Testis (tissue), 3 donors: ENCODE measurements around the gene PHTF1. TPM values are rescaled to one million over a fixed set of nuclear protein-coding genes. Genes with fewer than 3 reads are reported as not detected.

Experiments
- DNase-seq: peaks from one replicate; pipeline ENCODE4 v3.0.0-alpha.2; 2019
- H3K27ac ChIP-seq, 2 donors: fragments of 200-600 bp; sonication (generic); one replicate each; pipeline ENCODE4 v1.5.1; 2019
- H3K27me3 ChIP-seq: fragments of 200-600 bp; sonication (generic); one replicate; pipeline ENCODE4 v1.5.1; 2019
- H3K36me3 ChIP-seq: fragments of 200-600 bp; sonication (generic); one replicate; pipeline ENCODE4 v1.5.1; 2017; ENCODE audit warnings: low read depth; ENCODE audit errors: missing control alignments
- H3K4me1 ChIP-seq: fragments of 200-600 bp; sonication (generic); one replicate; pipeline ENCODE4 v1.5.1; 2019
- H3K4me3 ChIP-seq, 2 donors: fragments of 200-600 bp; sonication (generic); one replicate each; pipeline ENCODE4 v1.5.1; 2017 to 2019
- H3K9me3 ChIP-seq: fragments of 200-600 bp; sonication (generic); one replicate; pipeline ENCODE4 v1.5.1; 2017
- POLR2A ChIP-seq: fragments of 450-650 bp; IDR thresholded peaks from one replicate; pipeline ENCODE4 v1.6.1; 2017; ENCODE audit warnings: antibody characterized with exemption, mild to moderate bottlenecking, moderate library complexity
- WGBS, 2 donors: methylation state at CpG; one replicate each; pipeline ENCODE4 v1.1.5; 2018; 5-methylcytosine and 5-hydroxymethylcytosine counted together
- intact Hi-C: fragments of 100-400 bp; cut with DNase I; formaldehyde crosslinking; loops from one replicate; pipeline ENCODE4 v1.15.1; 2023; ENCODE audit warnings: low total_unique reads
- polyA plus RNA-seq: library from polyadenylated mRNA; stranded (reverse); fragments of 350-450 nt; fragmentation: Illumina TruSeq; extraction: RNeasy Lipid Tissue Mini Kit (QIAGEN cat#74804); gene quantifications from one replicate; pipeline ENCODE4 v1.2.3, GENCODE V29; 2014; ENCODE audit warnings: low read depth, low replicate concordance; ENCODE audit not compliant: insufficient read depth
- total RNA-seq, 2 donors: library from RNA; depleted of rRNA; stranded (reverse); fragments of >200 nt; gene quantifications; one replicate each; pipeline ENCODE4 v1.2.3, GENCODE V29; 2016
- TF ChIP-seq, protein P1 (sequence below), 3 experiments: fragments of 450-650 bp in 2 of 3; fragments of 200-600 bp in 1 of 3; sonication (generic) in 1 of 3; IDR thresholded peaks; one replicate each; pipeline ENCODE4 v1.5.1; 2016 to 2019; ENCODE audit warnings: antibody characterized with exemption in 3 of 3, mild to moderate bottlenecking in 2 of 3, moderate library complexity in 1 of 3

The PHTF1 gene
- total and polyA plus RNA-seq, 3 donors from 2014 or later, result 29.2 to 61.7 (median 46.4) TPM

DNA sequence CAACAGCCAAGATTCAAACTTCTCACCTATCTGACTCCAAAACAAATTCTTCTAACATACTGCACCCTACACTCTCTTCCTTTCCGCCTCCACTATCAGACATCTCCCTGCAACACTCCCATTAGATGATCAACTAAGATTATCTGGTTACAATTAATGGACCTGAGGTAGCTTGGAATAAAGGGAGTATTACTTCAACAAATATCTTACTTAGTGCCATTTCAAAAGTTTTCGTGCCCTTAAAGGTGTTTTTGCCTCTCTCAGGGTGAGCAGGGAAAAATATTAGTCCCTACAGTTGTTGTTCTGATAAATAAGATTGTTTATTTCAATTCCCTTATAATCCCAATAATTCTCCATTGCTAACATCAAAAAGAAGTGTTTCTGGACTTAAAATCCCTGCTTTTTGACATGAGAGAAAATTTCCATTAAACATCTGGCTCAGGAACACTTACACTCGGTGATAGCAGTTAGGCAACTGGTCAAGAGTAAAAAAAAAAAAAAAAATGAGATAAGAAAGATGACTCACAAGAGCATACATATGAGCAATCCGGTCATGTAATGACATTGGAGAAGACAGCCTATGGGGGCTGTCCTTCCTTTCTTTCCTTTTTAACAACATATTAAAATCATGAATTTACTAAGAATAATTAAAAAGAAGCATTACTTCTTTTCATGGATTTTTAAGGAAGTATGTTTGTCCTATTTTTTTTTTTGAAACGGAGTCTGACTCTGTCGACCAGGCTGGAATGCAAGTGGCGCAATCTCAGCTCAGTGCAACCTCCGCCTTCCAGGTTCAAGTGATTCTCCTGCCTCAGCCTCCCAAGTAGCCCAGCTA lies 45.4 kb upstream of the PHTF1 start:
- H3K27ac ChIP-seq, result no peak overlapping the region
- no peak overlapping the region for H3K4me3 ChIP-seq
- no peak for DNase-seq
- H3K9me3 ChIP-seq, result no peaks in the 10 kb centered on the region
- 65 to 74% methylated on average over 8 of the region's 8 CpGs for WGBS, 2 donors
- H3K27me3 ChIP-seq, result no peaks in the 10 kb centered on the region
- intact Hi-C loops, result no loop called here
- TF ChIP-seq POLR2A, result no peak
- TF ChIP-seq, protein P1, sequence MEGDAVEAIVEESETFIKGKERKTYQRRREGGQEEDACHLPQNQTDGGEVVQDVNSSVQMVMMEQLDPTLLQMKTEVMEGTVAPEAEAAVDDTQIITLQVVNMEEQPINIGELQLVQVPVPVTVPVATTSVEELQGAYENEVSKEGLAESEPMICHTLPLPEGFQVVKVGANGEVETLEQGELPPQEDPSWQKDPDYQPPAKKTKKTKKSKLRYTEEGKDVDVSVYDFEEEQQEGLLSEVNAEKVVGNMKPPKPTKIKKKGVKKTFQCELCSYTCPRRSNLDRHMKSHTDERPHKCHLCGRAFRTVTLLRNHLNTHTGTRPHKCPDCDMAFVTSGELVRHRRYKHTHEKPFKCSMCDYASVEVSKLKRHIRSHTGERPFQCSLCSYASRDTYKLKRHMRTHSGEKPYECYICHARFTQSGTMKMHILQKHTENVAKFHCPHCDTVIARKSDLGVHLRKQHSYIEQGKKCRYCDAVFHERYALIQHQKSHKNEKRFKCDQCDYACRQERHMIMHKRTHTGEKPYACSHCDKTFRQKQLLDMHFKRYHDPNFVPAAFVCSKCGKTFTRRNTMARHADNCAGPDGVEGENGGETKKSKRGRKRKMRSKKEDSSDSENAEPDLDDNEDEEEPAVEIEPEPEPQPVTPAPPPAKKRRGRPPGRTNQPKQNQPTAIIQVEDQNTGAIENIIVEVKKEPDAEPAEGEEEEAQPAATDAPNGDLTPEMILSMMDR (IDR thresholded peaks at IDR 0.05), result no peak
- no peaks in the 10 kb centered on the region for H3K36me3 ChIP-seq
- no peaks in the 10 kb centered on the region for H3K4me1 ChIP-seq

DNA sequence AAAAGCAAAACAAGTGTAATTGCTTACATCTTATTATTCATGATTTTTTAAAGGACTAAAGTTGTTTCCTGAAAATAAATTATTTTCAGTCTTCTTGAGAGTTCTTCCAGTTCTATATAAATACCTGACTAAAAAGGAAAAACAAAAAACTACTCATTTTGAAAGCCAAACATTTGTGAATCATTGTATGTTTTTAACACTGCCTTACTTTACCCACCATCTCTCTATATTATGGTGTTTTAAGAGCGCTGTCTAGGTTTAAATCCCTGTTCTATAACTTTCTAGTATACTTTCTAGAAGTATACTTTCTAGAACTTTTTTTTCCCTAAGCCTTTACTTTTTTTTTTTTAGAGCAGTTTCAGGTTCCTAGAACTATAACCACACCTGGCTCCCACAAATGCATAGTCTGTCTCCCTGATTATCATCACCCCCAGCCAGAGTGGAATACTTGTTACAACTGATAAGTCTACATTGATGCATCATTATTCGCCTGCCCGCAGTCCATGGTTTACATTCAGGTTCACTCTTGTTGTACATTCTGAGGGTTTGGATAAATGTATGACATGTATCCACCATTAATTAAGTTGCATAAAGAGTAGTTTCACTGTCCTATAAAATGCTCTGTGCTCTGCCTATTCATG lies 43.2 kb upstream of the PHTF1 start:
- H3K27me3 ChIP-seq, result no peaks in the 10 kb centered on the region
- 91 to 96% methylated on average over 3 of the region's 3 CpGs for WGBS, 2 donors
- no peaks in the 10 kb centered on the region for H3K4me1 ChIP-seq
- no peak overlapping the region for H3K27ac ChIP-seq
- intact Hi-C loops, result no loop called here
- no peak for DNase-seq
- H3K36me3 ChIP-seq, result no peaks in the 10 kb centered on the region
- no peak overlapping the region for H3K4me3 ChIP-seq
- H3K9me3 ChIP-seq, result no peaks in the 10 kb centered on the region
- TF ChIP-seq POLR2A, result no peak
- TF ChIP-seq, protein P1 (IDR thresholded peaks at IDR 0.05), result no peak

DNA sequence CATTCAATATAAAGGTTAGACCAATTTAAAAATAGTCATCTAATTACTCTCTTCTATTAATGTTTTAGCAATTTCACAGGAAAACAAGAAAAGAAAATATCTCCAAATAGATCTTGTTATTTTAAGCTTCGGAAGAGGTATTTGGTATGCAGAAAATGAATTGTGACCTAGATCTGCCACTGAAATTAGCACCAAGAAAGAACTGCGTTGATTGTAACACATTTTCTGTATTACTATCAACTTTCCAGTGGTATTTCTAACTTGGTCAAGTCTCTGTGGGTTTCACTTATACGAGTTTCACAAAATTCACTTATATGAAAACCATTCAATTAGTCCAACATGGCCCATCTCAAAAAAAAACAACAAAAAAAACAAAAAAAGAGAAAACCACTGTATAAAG lies 41.2 kb upstream of the PHTF1 start:
- Histone ChIP-seq H3K4me1 (no peaks in the 10 kb centered on the region), H3K27me3 (no peaks in the 10 kb centered on the region), H3K27ac (no peak overlapping the region), H3K36me3 (no peaks in the 10 kb centered on the region), H3K9me3 (no peaks in the 10 kb centered on the region), H3K4me3 (no peak overlapping the region)
- 57 to 67% methylated on average over 3 of the region's 3 CpGs for WGBS, 2 donors
- intact Hi-C loops, result no loop called here
- no peak for TF ChIP-seq POLR2A
- TF ChIP-seq, protein P1 (IDR thresholded peaks at IDR 0.05), result no peak
- no peak for DNase-seq

DNA sequence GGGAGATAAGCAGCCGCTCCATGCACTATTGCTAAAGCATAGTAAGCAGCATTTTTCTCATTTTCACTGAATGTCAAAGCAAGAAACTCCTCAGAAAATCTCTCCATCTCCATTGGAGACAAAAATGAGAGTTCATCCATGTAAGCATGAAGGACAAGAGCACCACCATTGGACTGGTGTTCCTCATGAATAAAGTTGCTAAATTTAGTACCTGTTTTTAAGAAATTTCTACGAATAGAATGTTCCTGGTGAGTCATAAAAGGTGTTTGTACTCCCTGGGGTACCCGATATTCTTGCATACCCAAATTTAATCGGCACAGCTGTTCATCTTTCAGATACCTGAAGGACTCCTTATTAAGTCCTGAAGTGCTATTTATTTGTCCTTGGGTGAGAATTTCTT lies 38.2 kb upstream of the PHTF1 start:
- no peak for TF ChIP-seq POLR2A
- TF ChIP-seq, protein P1 (IDR thresholded peaks at IDR 0.05), result no peak
- Histone ChIP-seq H3K27me3 (no peaks in the 10 kb centered on the region), H3K27ac (no peak overlapping the region), H3K9me3 (no peaks in the 10 kb centered on the region), H3K4me3 (no peak overlapping the region), H3K4me1 (no peaks in the 10 kb centered on the region), H3K36me3 (no peaks in the 10 kb centered on the region)
- no peak for DNase-seq
- intact Hi-C loops, result no loop called here
- 80 to 87% methylated on average over 4 of the region's 4 CpGs for WGBS, 2 donors
